SU-DHL-6 (cell line): ENCODE data around the gene STPG2.
"Not testable (repeated sequence)": the region's sequence is repeated elsewhere in the genome, so short reads cannot be mapped to it uniquely, and the experiment has no call there.

ENCODE experiments used
- H2AFZ ChIP-seq: fragments of 200-600 bp; sonication (generic); 2 replicates; pipeline ENCODE4 v1.6.1; 2014; ENCODE audit warnings: low read depth, mild to moderate bottlenecking, moderate library complexity, mixed read lengths, antibody characterized with exemption, low read length; ENCODE audit not compliant: severe bottlenecking
- H3F3A ChIP-seq: fragments of 200-600 bp; shearing (Covaris generic); 2 replicates; pipeline ENCODE4 v1.6.0; 2016; ENCODE audit warnings: antibody characterized with exemption, mild to moderate bottlenecking; ENCODE audit not compliant: insufficient read depth
- H3K27ac ChIP-seq: fragments of 200-600 bp; sonication (generic); 2 replicates; pipeline ENCODE4 v1.5.1; 2016; ENCODE audit warnings: low read depth, mild to moderate bottlenecking, low read length, moderate library complexity, mixed read lengths
- H3K27me3 ChIP-seq: fragments of 200-600 bp; sonication (generic), shearing (Covaris generic); 2 replicates; pipeline ENCODE4 v1.6.0; 2014; ENCODE audit warnings: mild to moderate bottlenecking, low read length
- H3K36me3 ChIP-seq: fragments of 200-600 bp; sonication (generic); 2 replicates; pipeline ENCODE4 v1.6.1; 2014; ENCODE audit warnings: mild to moderate bottlenecking, low read length, mixed read lengths
- H3K4me2 ChIP-seq: fragments of 300-600, 200-600 bp; shearing (Covaris generic), sonication (generic); 2 replicates; pipeline ENCODE4 v1.6.0; 2014; ENCODE audit warnings: low read length, low read depth, mild to moderate bottlenecking; ENCODE audit not compliant: poor library complexity, severe bottlenecking
- H3K4me3 ChIP-seq: fragments of 200-600 bp; sonication (generic); 2 replicates; pipeline ENCODE4 v1.5.1; 2014; ENCODE audit warnings: antibody characterized with exemption, low read length, mild to moderate bottlenecking, mixed read lengths; ENCODE audit not compliant: insufficient read depth, poor library complexity, severe bottlenecking
- H3K79me2 ChIP-seq: fragments of 200-600 bp; sonication (generic); 2 replicates; pipeline ENCODE4 v1.6.1; 2014; ENCODE audit warnings: mild to moderate bottlenecking, low read length, moderate library complexity; ENCODE audit not compliant: insufficient read depth
- H3K9ac ChIP-seq: fragments of 200-600 bp; sonication (generic); 2 replicates; pipeline ENCODE4 v1.7.0; 2014; ENCODE audit warnings: mild to moderate bottlenecking, low read length
- H3K9me2 ChIP-seq: fragments of 200-600 bp; sonication (generic); replicated peaks from 2 replicates; pipeline ENCODE4 v1.6.1; 2014; ENCODE audit warnings: low read length; ENCODE audit not compliant: insufficient read depth
- H3K9me3 ChIP-seq: fragments of 200-600 bp; sonication (generic); 2 replicates; pipeline ENCODE4 v1.6.1; 2014; ENCODE audit warnings: low read length, mixed read lengths; ENCODE audit not compliant: insufficient read depth
- H4K20me1 ChIP-seq: fragments of 200-600 bp; sonication (generic); 2 replicates; pipeline ENCODE4 v1.6.1; 2014; ENCODE audit warnings: low read depth, mild to moderate bottlenecking, antibody characterized with exemption, low read length, moderate library complexity, mixed read lengths
- EZH2phosphoT487 ChIP-seq: fragments of 200-600 bp; sonication (generic), shearing (Covaris generic); conservative IDR thresholded peaks from 2 replicates; pipeline ENCODE4 v1.6.1; 2018; ENCODE audit warnings: mild to moderate bottlenecking, antibody characterized with exemption, low read length, moderate library complexity, mixed read lengths
- TF ChIP-seq, protein P1 (sequence below): fragments of 200-600 bp; sonication (generic); IDR thresholded peaks from one replicate; pipeline ENCODE4 v1.5.1; 2017; ENCODE audit warnings: antibody characterized with exemption, mild to moderate bottlenecking, low read length, moderate library complexity; ENCODE audit not compliant: insufficient read depth, poor library complexity, severe bottlenecking

The STPG2 gene

DNA sequence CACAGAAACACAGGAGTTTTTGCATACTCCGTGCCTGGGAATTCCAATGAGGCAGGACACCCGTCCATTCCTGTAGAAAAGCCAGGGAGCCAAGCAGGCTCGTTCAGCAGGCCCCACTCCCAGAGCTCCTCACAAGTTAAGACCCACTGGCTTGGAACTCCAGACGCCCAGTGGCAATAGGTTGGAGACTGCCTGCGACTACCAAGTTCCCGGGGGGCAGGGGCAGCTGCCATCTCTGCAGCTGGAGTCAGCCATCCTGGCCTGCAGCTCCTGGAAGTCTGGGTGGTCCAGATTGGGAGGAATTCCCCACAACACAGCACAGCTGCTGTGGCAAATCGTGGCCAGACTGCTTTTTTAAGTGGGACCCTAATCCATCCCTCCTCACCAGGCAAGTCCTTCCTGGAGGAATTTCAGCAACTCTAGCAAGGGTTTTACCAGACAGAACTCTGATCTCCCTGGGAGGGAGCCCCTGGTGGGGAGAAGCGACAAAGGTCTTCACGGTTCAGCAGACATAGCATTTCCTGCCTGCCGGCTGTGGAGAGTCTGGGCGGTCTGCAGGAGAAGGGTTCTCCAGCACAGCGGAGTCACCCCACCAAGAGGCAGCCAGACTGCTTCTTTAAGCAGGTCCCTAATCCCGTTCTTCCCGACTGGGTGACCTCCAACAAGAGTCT is 231.9 kb downstream of the STPG2 start:
- Histone ChIP-seq H2AFZ (no peak overlapping the region), H3K9me2 (no peaks in the 10 kb centered on the region), H3F3A (no peaks in the 10 kb centered on the region), H3K9me3 (no peaks in the 10 kb centered on the region), H3K36me3 (no peaks in the 10 kb centered on the region), H3K4me2 (no peak overlapping the region), H3K4me3 (no peak overlapping the region), H4K20me1 (no peaks in the 10 kb centered on the region), H3K27ac (no peak overlapping the region), H3K9ac (no peak overlapping the region), H3K27me3 (no peaks in the 10 kb centered on the region), H3K79me2 (no peaks in the 10 kb centered on the region)
- no peak for TF ChIP-seq EZH2phosphoT487
- TF ChIP-seq, protein P1, sequence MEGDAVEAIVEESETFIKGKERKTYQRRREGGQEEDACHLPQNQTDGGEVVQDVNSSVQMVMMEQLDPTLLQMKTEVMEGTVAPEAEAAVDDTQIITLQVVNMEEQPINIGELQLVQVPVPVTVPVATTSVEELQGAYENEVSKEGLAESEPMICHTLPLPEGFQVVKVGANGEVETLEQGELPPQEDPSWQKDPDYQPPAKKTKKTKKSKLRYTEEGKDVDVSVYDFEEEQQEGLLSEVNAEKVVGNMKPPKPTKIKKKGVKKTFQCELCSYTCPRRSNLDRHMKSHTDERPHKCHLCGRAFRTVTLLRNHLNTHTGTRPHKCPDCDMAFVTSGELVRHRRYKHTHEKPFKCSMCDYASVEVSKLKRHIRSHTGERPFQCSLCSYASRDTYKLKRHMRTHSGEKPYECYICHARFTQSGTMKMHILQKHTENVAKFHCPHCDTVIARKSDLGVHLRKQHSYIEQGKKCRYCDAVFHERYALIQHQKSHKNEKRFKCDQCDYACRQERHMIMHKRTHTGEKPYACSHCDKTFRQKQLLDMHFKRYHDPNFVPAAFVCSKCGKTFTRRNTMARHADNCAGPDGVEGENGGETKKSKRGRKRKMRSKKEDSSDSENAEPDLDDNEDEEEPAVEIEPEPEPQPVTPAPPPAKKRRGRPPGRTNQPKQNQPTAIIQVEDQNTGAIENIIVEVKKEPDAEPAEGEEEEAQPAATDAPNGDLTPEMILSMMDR = no peak

DNA sequence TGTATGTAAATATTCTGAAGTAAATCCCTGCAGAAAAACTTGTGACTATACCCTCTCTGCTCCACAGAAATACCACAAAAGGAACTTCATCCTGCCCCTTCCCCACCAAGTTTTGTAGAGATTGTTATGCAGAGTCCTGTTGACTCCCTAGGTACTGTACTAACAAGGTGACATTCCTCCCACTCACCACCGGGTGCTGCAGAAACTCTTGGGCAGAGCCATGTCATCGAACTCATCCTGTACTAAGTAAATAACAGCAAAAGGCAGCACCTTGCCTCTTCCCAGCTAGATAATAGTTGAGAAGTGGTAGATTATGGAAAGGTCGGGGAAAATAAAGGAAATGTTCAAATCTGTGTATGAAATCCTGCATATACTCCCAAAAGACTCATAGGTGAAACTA is 233.3 kb downstream of the STPG2 start:
- Histone ChIP-seq H3K79me2 (no peaks in the 10 kb centered on the region), H3K27ac (no peak overlapping the region), H3F3A (no peaks in the 10 kb centered on the region), H3K27me3 (no peaks in the 10 kb centered on the region), H3K9me3 (no peaks in the 10 kb centered on the region), H3K9ac (no peak overlapping the region), H4K20me1 (no peaks in the 10 kb centered on the region), H3K4me2 (no peak overlapping the region), H3K9me2 (no peaks in the 10 kb centered on the region), H3K36me3 (no peaks in the 10 kb centered on the region), H3K4me3 (no peak overlapping the region), H2AFZ (no peak overlapping the region)
- TF ChIP-seq, protein P1 = no peak
- no peak for TF ChIP-seq EZH2phosphoT487

DNA sequence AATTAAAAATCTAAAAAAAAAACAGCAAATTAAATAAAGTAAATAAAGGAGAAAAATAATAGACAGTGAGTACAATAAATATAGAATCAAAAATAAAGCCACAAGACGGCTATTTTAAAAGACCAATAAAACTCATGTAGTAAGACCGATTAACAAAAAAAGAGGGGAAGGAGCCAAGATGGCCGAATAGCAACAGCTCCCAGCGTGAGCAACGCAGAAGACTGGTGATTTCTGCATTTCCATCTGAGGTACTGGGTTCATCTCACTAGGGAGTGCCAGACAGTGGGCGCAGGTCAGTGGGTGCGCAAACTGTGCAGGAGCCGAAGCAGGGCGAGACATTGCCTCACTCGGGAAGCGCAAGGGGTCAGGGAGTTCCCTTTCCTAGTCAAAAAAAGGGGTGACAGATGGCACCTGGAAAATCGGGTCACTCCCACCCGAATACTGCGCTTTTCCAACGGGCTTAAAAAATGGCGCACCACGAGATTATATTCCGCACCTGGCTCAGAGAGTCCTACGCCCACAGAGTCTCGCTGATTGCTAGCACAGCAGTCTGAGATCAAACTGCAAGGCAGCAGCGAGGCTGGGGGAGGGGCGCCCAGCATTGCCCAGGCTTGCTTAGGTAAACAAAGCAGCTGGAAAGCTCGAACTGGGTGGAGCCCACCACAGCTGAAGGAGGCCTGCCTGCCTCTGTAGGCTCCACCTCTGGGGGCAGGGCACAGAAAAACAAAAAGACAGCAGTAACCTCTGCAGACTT is 239.7 kb downstream of the STPG2 start:
- not testable (repeated sequence) for H3K27ac ChIP-seq, H2AFZ ChIP-seq, H3K36me3 ChIP-seq, H3K27me3 ChIP-seq, H3F3A ChIP-seq, H3K4me2 ChIP-seq, H3K79me2 ChIP-seq, H3K9me3 ChIP-seq, H3K9ac ChIP-seq, H3K4me3 ChIP-seq, H4K20me1 ChIP-seq, H3K9me2 ChIP-seq

DNA sequence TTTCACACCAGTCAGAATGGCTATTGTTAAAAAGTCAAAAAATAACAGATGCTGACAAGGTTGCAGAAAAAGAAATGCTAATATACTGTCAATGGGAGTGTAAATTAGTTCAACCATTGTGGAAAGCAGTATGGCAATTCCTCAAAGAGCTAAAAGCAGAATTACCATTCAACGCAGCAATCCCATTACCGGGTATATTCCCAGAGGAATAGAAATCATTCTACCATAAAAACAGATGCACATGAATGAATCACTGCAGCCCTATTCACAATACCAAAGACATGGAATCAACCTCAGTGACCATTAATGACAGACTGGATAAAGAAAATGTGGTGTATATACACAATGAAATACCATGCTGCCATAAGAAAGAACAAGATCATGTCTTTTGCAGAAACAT is 243.0 kb downstream of the STPG2 start:
- no peak overlapping the region for H3K9ac ChIP-seq
- no peak for TF ChIP-seq EZH2phosphoT487
- TF ChIP-seq, protein P1 = no peak
- H3K9me2 ChIP-seq = no peaks in the 10 kb centered on the region
- H3F3A ChIP-seq = no peaks in the 10 kb centered on the region
- H2AFZ ChIP-seq = no peak overlapping the region
- no peaks in the 10 kb centered on the region for H4K20me1 ChIP-seq
- H3K79me2 ChIP-seq = no peaks in the 10 kb centered on the region
- no peak overlapping the region for H3K27ac ChIP-seq
- H3K4me3 ChIP-seq = no peak overlapping the region
- no peaks in the 10 kb centered on the region for H3K27me3 ChIP-seq
- no peak overlapping the region for H3K4me2 ChIP-seq
- no peaks in the 10 kb centered on the region for H3K36me3 ChIP-seq
- H3K9me3 ChIP-seq = no peaks in the 10 kb centered on the region
